ENCODE data around the gene EAF1. TPM values are rescaled to one million over a fixed set of nuclear protein-coding genes. Genes with fewer than 3 reads are reported as not detected.
"Not testable (repeated sequence)": the region's sequence is repeated elsewhere in the genome, so short reads cannot be mapped to it uniquely, and the experiment has no call there.

EAF1 gene
- total RNA-seq, 1 donor from 2014 or later, result 24.9 TPM

GRCh38 chr3:15453991-15454625, 26.7 kb downstream of the EAF1 start:
- no peaks in the 10 kb centered on the region for H3K9me3 Mint-ChIP-seq
- no peaks in the 10 kb centered on the region for H3K4me1 Mint-ChIP-seq

GRCh38 chr3:15454965-15455364, 27.6 kb downstream of the EAF1 start:
- no peak for TF ChIP-seq CTCF (conservative IDR thresholded peaks at IDR 0.05)
- Mint-ChIP-seq H3K36me3 (ENCODE audit: low read depth) (peaks cover 4% of the 10 kb centered on the region), H3K27me3 (ENCODE audit: low read depth) (no peaks in the 10 kb centered on the region), H3K4me1 (no peaks in the 10 kb centered on the region), H3K4me3 (no peak overlapping the region), H3K9me3 (no peaks in the 10 kb centered on the region), H3K27ac (ENCODE audit: unreplicated experiment) (no peak overlapping the region)
- DNase-seq (ENCODE audit: low read depth, low spot score), result no peak

More at GRCh38 chr3:15453991-15454625, 26.7 kb downstream of the EAF1 start:
- TF ChIP-seq CTCF (conservative IDR thresholded peaks at IDR 0.05), result no peak
- H3K4me3 Mint-ChIP-seq, result no peak overlapping the region
- peaks cover 4% of the 10 kb centered on the region for H3K36me3 Mint-ChIP-seq (ENCODE audit: low read depth)
- H3K27me3 Mint-ChIP-seq (ENCODE audit: low read depth), result no peaks in the 10 kb centered on the region
- peak overlapping the region; percentile 19 for H3K27ac Mint-ChIP-seq (ENCODE audit: unreplicated experiment)
- no peak for DNase-seq (ENCODE audit: low read depth, low spot score)

DNA sequence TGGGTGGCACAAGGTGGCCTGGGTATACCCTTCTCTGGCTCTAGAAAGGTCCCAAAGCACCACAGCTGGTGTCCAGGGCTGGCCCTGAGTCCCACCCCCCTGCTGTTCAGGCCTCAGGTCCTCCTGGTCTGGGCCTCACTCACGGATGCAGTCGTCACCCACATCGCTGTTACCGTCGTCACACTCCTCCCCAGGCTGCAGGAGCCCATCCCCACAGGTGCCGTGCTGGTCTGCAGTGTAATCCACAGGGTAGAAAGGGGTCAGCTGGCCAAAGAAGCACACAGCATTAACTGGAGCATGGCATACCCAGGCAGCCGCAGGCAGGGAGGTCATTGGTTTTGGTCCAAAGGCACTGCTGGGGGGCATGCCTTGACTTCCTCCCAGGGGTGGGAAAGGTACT, 28.4 kb downstream of the EAF1 start:
- TF ChIP-seq CTCF (conservative IDR thresholded peaks at IDR 0.05), result no peak
- Mint-ChIP-seq H3K27ac (ENCODE audit: unreplicated experiment) (no peak overlapping the region), H3K36me3 (ENCODE audit: low read depth) (peaks cover 2% of the 10 kb centered on the region), H3K4me1 (no peaks in the 10 kb centered on the region), H3K9me3 (no peaks in the 10 kb centered on the region), H3K4me3 (no peak overlapping the region), H3K27me3 (ENCODE audit: low read depth) (no peaks in the 10 kb centered on the region)
- DNase-seq (ENCODE audit: low read depth, low spot score), result no peak

DNA sequence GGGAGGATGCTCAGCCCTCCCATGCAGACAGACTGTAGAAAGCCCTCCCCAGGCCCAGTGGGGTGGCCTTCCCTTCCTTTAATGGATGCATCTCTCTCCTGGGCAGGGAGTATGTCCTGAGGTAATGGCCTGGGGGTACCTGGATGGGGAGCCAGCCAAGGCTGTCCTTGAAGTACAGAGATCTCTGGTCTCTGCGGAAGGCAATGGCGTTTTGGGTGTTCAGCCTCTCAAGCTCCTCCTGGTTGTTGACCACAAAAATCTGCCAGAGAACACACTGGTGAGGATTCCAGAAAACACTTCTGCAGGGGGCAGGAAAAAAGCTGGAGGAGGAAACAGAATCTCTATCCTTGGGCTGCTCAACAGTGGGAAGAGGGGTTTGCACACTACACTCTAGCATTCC, 28.9 kb downstream of the EAF1 start:
- no peak for TF ChIP-seq CTCF (conservative IDR thresholded peaks at IDR 0.05)
- H3K27ac Mint-ChIP-seq (ENCODE audit: unreplicated experiment), result no peak overlapping the region
- no peak overlapping the region for H3K4me3 Mint-ChIP-seq
- no peaks in the 10 kb centered on the region for H3K9me3 Mint-ChIP-seq
- peaks cover 2% of the 10 kb centered on the region for H3K36me3 Mint-ChIP-seq (ENCODE audit: low read depth)
- DNase-seq (ENCODE audit: low read depth, low spot score), result no peak
- no peaks in the 10 kb centered on the region for H3K27me3 Mint-ChIP-seq (ENCODE audit: low read depth)
- H3K4me1 Mint-ChIP-seq, result no peaks in the 10 kb centered on the region

GRCh38 chr3:15456915-15457314, 29.5 kb downstream of the EAF1 start:
- H3K4me3 Mint-ChIP-seq; H3K4me1 Mint-ChIP-seq; H3K27me3 Mint-ChIP-seq (ENCODE audit: low read depth); H3K36me3 Mint-ChIP-seq (ENCODE audit: low read depth); H3K9me3 Mint-ChIP-seq; H3K27ac Mint-ChIP-seq (ENCODE audit: unreplicated experiment); DNase-seq (ENCODE audit: low read depth, low spot score): not testable (repeated sequence)

GRCh38 chr3:15458212-15458780, 30.9 kb downstream of the EAF1 start:
- H3K9me3 Mint-ChIP-seq, result no peaks in the 10 kb centered on the region
- no peak for TF ChIP-seq CTCF (conservative IDR thresholded peaks at IDR 0.05)
- H3K4me1 Mint-ChIP-seq, result no peaks in the 10 kb centered on the region
- no peak overlapping the region for H3K27ac Mint-ChIP-seq (ENCODE audit: unreplicated experiment)
- no peak for DNase-seq (ENCODE audit: low read depth, low spot score)
- H3K36me3 Mint-ChIP-seq (ENCODE audit: low read depth), result peaks cover 2% of the 10 kb centered on the region
- H3K4me3 Mint-ChIP-seq, result no peak overlapping the region
- no peaks in the 10 kb centered on the region for H3K27me3 Mint-ChIP-seq (ENCODE audit: low read depth)
